Measurements from ENCODE around the gene RGS3.
"Not testable (repeated sequence)": the region's sequence is repeated elsewhere in the genome, so short reads cannot be mapped to it uniquely, and the experiment has no call there.

RGS3 gene

GRCh38 chr9:113463418-113464285, at the start of gene RGS3:
Gene RGS3 (plus strand): TSS chr9:113463727. CDS start chr9:113463803, 76 bp downstream.
- DNase-seq (ENCODE audit: low spot score) = no peak

GRCh38 chr9:113416149-113416721, 47.3 kb upstream of the RGS3 start:
- no peak for DNase-seq (ENCODE audit: low spot score)

GRCh38 chr9:113417370-113417769, 46.2 kb upstream of the RGS3 start:
- no peak for DNase-seq (ENCODE audit: low spot score)

GRCh38 chr9:113421726-113422125, 41.8 kb upstream of the RGS3 start:
- no peak for DNase-seq (ENCODE audit: low spot score)

GRCh38 chr9:113425072-113425471, 38.5 kb upstream of the RGS3 start:
- DNase-seq (ENCODE audit: low spot score) = no peak

- no peak for DNase-seq (ENCODE audit: low spot score)
Measured at GRCh38 chr9:113426701-113427100, 36.8 kb upstream of the RGS3 start.

GRCh38 chr9:113427629-113428028, 35.9 kb upstream of the RGS3 start:
- no peak for DNase-seq (ENCODE audit: low spot score)

GRCh38 chr9:113428062-113428615, 35.4 kb upstream of the RGS3 start:
- no peak for DNase-seq (ENCODE audit: low spot score)

- DNase-seq (ENCODE audit: low spot score) = no peak
Measured at GRCh38 chr9:113431191-113431590, 32.3 kb upstream of the RGS3 start.

- no peak for DNase-seq (ENCODE audit: low spot score)
Measured at GRCh38 chr9:113436728-113437515, 26.6 kb upstream of the RGS3 start.

- not testable (repeated sequence) for DNase-seq (ENCODE audit: low spot score)
Measured at GRCh38 chr9:113437716-113438115, 25.8 kb upstream of the RGS3 start.

- no peak for DNase-seq (ENCODE audit: low spot score)
Measured at GRCh38 chr9:113444736-113445135, 18.8 kb upstream of the RGS3 start.

GRCh38 chr9:113446323-113446740, 17.2 kb upstream of the RGS3 start:
- DNase-seq (ENCODE audit: low spot score) = peak; percentile 48

- no peak for DNase-seq (ENCODE audit: low spot score)
Measured at GRCh38 chr9:113449376-113449775, 14.2 kb upstream of the RGS3 start.

GRCh38 chr9:113452113-113452605, 11.4 kb upstream of the RGS3 start:
- no peak for DNase-seq (ENCODE audit: low spot score)

GRCh38 chr9:113454914-113455761, 8.4 kb upstream of the RGS3 start:
- DNase-seq (ENCODE audit: low spot score) = no peak

GRCh38 chr9:113456235-113456634, 7.3 kb upstream of the RGS3 start:
- DNase-seq (ENCODE audit: low spot score) = no peak

GRCh38 chr9:113461285-113461684, 2.2 kb upstream of the RGS3 start:
- no peak for DNase-seq (ENCODE audit: low spot score)

- DNase-seq (ENCODE audit: low spot score) = no peak
Measured at GRCh38 chr9:113461943-113462342, 1.6 kb upstream of the RGS3 start.

- no peak for DNase-seq (ENCODE audit: low spot score)
Measured at GRCh38 chr9:113462781-113463286, 693 bp upstream of the RGS3 start.

GRCh38 chr9:113464286-113464660, 746 bp downstream of the RGS3 start:
- no peak for DNase-seq (ENCODE audit: low spot score)
